ENCODE results near the gene NAP1L3. TPM values are rescaled to one million over a fixed set of nuclear protein-coding genes. Genes with fewer than 3 reads are reported as not detected.
A peak's percentile ranks its signal among the peaks of the same experiment; 100 is the strongest.

The NAP1L3 gene, protein sequence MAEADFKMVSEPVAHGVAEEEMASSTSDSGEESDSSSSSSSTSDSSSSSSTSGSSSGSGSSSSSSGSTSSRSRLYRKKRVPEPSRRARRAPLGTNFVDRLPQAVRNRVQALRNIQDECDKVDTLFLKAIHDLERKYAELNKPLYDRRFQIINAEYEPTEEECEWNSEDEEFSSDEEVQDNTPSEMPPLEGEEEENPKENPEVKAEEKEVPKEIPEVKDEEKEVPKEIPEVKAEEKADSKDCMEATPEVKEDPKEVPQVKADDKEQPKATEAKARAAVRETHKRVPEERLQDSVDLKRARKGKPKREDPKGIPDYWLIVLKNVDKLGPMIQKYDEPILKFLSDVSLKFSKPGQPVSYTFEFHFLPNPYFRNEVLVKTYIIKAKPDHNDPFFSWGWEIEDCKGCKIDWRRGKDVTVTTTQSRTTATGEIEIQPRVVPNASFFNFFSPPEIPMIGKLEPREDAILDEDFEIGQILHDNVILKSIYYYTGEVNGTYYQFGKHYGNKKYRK
- total RNA-seq (10 to 100 TPM in 2 of 5 experiments, 1 to 10 TPM in 2, under 1 TPM in 1; 0.89 to 14.8 (median 7.2) TPM), polyA plus RNA-seq (1 to 10 TPM; 4.4 to 7.6 TPM), total RNA-seq (12.7 reads per million, percentile 40 among the genes with 10 or more reads in this experiment)

DNA sequence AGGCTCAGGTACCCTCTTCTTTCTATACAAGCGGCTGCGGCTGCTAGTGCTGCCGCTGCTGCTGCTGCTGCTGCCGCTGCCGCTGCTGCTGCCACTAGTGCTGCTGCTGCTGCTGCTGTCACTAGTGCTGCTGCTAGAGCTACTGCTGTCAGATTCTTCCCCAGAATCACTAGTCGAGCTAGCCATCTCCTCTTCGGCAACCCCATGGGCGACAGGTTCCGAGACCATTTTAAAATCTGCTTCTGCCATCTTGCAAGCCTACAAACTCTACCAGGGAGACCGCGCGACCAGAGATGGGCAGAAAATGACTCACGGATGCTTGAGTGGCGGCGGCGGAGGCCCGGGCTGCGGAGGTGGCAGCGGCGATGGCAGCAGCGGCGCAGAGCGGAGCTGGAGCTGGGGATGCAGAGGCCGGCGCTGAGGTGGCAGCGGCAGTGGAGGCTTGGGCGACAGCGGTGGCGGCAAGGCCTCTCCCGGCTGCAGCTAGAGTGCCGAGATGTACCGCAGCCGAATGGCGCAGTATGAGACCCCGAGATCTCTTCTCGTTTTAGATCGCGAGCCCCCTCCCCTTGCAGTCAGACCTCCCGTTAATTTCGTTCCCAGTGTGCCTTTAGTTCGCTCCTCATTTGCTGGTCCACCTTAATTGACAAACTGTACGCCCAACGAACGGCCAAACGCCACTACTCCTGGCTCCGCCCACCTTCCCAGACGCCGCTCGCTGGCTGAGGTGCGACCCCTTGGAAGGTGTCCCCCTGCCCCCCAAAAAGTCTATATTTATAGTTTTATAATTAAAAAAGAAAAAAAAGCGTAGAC lies at the start of gene NAP1L3:
Gene NAP1L3 (minus strand): TSS at position 523 of the 813 bp plus-strand sequence. CDS start 274 bp downstream, at position 249.
- Histone ChIP-seq H3K27ac (ENCODE audit: low read depth, low read length) (peak within 1 kb of the TSS; percentile 71), H3K9me3 (ENCODE audit: control insufficient read depth in 2 of 3, low read length in 3 of 3) (no peaks in the 10 kb centered on the region), H3K27me3 (ENCODE audit: control insufficient read depth in 2 of 2, insufficient read depth in 2 of 2, low read length in 2 of 2) (no peaks in the 10 kb centered on the region), H3K4me1 (ENCODE audit: control insufficient read depth in 2 of 2, insufficient read depth in 2 of 2, low read length in 2 of 2) (peaks cover 0 to 7% of the 10 kb centered on the region in 2 donors), H3K36me3 (ENCODE audit: control insufficient read depth in 2 of 3, insufficient read depth in 3 of 3, low read length in 3 of 3) (no peaks in the 10 kb centered on the region), H3K4me3 (ENCODE audit: low read length) (peak within 1 kb of the TSS; percentile 73)
- DNase-seq = peak; percentile 22 to 71 (median 60)
- intact Hi-C loops (cut with micrococcal nuclease) = no loop called here
- Mint-ChIP-seq H3K4me3 (peak within 1 kb of the TSS; percentile 86 to 97 (median 94)), H3K4me1 (peaks cover 6 to 30% (median 13%) of the 10 kb centered on the region in 7 donors), H3K9me3 (peaks cover 0 to 4% (median 0%) of the 10 kb centered on the region in 11 donors), H3K27ac (peak within 1 kb of the TSS; percentile 85 to 97 (median 93)), H3K36me3 (no peaks in the 10 kb centered on the region), H3K27me3 (peaks cover 0 to 12% (median 0%) of the 10 kb centered on the region in 5 donors)
- ATAC-seq = peak; percentile 82
- POLR2A ChIA-PET = interaction anchor here (0.6 kb wide), 1 partner anchor 32 kb away, joined by 6 read pairs; no protein-coding TSS in a partner anchor
- CTCF ChIA-PET = no interaction called here

DNA sequence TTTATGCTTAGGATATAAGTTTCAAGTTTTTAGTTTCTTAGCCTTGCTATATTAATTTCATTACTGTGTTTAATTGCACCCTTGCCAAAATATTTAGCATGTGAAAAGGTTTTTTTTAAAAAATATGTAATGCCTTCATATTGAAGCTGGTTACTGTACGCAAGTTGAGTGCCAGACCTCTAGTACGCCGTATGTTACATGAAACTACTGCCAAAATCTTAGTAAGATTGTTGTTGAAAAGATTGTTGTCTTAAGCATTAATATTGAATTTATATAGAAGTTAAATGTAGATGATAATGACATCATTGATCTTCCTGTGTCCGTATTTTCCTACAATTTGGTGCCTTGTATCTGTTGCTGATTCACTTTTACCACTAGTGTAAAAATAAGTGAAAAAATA lies 37.7 kb upstream of the NAP1L3 start:
- Histone ChIP-seq H3K27me3 (ENCODE audit: control insufficient read depth in 2 of 2, insufficient read depth in 2 of 2, low read length in 2 of 2) (no peaks in the 10 kb centered on the region), H3K36me3 (ENCODE audit: control insufficient read depth in 2 of 3, insufficient read depth in 3 of 3, low read length in 3 of 3) (no peaks in the 10 kb centered on the region), H3K4me3 (ENCODE audit: low read length) (no peak overlapping the region), H3K4me1 (ENCODE audit: control insufficient read depth in 2 of 2, insufficient read depth in 2 of 2, low read length in 2 of 2) (no peaks in the 10 kb centered on the region), H3K9me3 (ENCODE audit: control insufficient read depth in 2 of 3, low read length in 3 of 3) (no peaks in the 10 kb centered on the region), H3K27ac (ENCODE audit: low read depth, low read length) (no peak overlapping the region)
- DNase-seq = no peak
- ChIA-PET POLR2A (no interaction called here), CTCF (no interaction called here)
- ATAC-seq = no peak
- Mint-ChIP-seq H3K36me3 (no peaks in the 10 kb centered on the region), H3K27ac (no peak overlapping the region), H3K4me3 (no peak overlapping the region), H3K4me1 (no peaks in the 10 kb centered on the region), H3K9me3 (no peaks in the 10 kb centered on the region), H3K27me3 (peaks cover 0 to 5% (median 0%) of the 10 kb centered on the region in 5 donors)
- intact Hi-C loops (cut with micrococcal nuclease) = no loop called here

DNA sequence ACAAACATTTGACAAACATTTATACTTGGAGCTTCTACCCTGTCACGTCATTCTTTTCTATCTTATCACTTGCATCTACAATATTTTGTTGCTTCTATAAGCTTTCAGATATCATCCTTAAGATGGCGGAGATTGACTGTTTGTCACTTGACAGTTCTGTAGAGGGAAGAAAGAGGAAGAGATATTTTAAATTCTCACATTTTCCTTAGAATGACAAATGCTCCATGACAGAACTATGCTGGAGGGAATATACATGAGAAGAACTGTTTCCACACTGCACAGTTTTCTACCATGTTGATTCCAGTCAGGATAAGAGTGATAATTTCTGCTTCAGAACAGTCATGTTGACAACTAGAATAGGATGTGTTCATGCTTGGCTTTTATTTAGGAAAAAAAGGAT lies 30.3 kb upstream of the NAP1L3 start:
- Mint-ChIP-seq H3K4me3 (no peak overlapping the region), H3K27ac (no peak overlapping the region), H3K27me3 (peaks cover 0 to 5% (median 0%) of the 10 kb centered on the region in 5 donors), H3K36me3 (no peaks in the 10 kb centered on the region), H3K9me3 (no peaks in the 10 kb centered on the region), H3K4me1 (no peaks in the 10 kb centered on the region)
- no peaks in the 10 kb centered on the region for H3K9me3 ChIP-seq (ENCODE audit: control insufficient read depth in 2 of 3, low read length in 3 of 3)
- H3K27ac ChIP-seq (ENCODE audit: low read depth, low read length) = no peak overlapping the region
- ATAC-seq (no peak), DNase-seq (no peak)
- ChIA-PET POLR2A (no interaction called here), CTCF (no interaction called here)
- no peaks in the 10 kb centered on the region for H3K4me1 ChIP-seq (ENCODE audit: control insufficient read depth in 2 of 2, insufficient read depth in 2 of 2, low read length in 2 of 2)
- H3K27me3 ChIP-seq (ENCODE audit: control insufficient read depth in 2 of 2, insufficient read depth in 2 of 2, low read length in 2 of 2) = no peaks in the 10 kb centered on the region
- H3K36me3 ChIP-seq (ENCODE audit: control insufficient read depth in 2 of 3, insufficient read depth in 3 of 3, low read length in 3 of 3) = no peaks in the 10 kb centered on the region
- H3K4me3 ChIP-seq (ENCODE audit: low read length) = no peak overlapping the region
- intact Hi-C loops (cut with micrococcal nuclease) = no loop called here

DNA sequence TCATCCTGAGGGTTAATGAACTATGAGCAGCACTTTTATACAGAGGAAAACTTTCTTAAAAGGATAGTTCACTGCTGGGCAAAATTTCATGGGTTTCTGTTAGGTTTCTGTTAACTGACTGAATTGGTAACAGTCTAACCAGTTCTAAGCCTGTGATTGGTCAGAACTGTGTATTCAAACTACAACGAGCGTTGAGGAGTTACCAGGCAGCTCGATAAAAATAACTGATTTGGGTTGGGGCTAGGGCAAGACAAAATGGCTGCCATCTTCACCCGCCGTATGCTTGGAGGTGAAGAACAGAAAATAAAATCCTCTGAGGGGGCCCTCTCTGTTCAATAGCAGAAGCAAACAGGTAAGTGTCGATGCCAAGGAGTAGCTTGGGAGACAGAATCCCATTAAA lies 22.6 kb upstream of the NAP1L3 start:
- no peak for DNase-seq
- Mint-ChIP-seq H3K4me1 (no peaks in the 10 kb centered on the region), H3K9me3 (no peaks in the 10 kb centered on the region), H3K4me3 (no peak overlapping the region), H3K27ac (no peak overlapping the region), H3K27me3 (peaks cover 0 to 4% (median 0%) of the 10 kb centered on the region in 5 donors), H3K36me3 (no peaks in the 10 kb centered on the region)
- H3K4me1 ChIP-seq (ENCODE audit: control insufficient read depth in 2 of 2, insufficient read depth in 2 of 2, low read length in 2 of 2) = no peaks in the 10 kb centered on the region
- no peak for ATAC-seq
- no peaks in the 10 kb centered on the region for H3K27me3 ChIP-seq (ENCODE audit: control insufficient read depth in 2 of 2, insufficient read depth in 2 of 2, low read length in 2 of 2)
- H3K36me3 ChIP-seq (ENCODE audit: control insufficient read depth in 2 of 3, insufficient read depth in 3 of 3, low read length in 3 of 3) = no peaks in the 10 kb centered on the region
- intact Hi-C loops (cut with micrococcal nuclease) = no loop called here
- H3K9me3 ChIP-seq (ENCODE audit: control insufficient read depth in 2 of 3, low read length in 3 of 3) = no peaks in the 10 kb centered on the region
- CTCF ChIA-PET = no interaction called here
- no peak overlapping the region for H3K27ac ChIP-seq (ENCODE audit: low read depth, low read length)
- H3K4me3 ChIP-seq (ENCODE audit: low read length) = no peak overlapping the region
- POLR2A ChIA-PET = no interaction called here

DNA sequence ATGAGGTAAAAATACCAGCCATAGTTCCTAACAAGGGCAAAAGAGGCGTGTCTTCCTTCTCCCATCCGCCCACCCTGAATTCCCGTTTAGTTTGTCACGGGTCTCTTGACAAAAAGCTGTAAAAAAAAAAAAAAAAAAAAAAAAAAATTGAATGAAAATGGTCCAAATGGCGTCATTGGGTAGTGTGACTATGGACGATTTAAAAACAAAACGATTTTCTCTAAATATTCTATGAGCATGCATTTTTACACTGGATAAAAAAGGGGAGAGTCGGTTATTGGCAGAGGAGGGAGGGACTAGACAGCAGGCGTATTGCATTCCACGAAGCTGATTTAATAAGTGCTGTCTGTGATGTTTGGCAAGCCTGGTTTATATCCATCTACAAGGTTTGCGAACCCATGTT lies 492 bp upstream of the NAP1L3 start, which contains the start of gene FAM133A:
Gene FAM133A (plus strand): TSS at position 338 of the 403 bp plus-strand sequence. CDS start 35,214 bp downstream, outside the sequence.
- Histone ChIP-seq H3K4me3 (ENCODE audit: low read length) (peak within 1 kb of the TSS; percentile 73), H3K27ac (ENCODE audit: low read depth, low read length) (peak within 1 kb of the TSS; percentile 71), H3K36me3 (ENCODE audit: control insufficient read depth in 2 of 3, insufficient read depth in 3 of 3, low read length in 3 of 3) (no peaks in the 10 kb centered on the region), H3K9me3 (ENCODE audit: control insufficient read depth in 2 of 3, low read length in 3 of 3) (no peaks in the 10 kb centered on the region), H3K4me1 (ENCODE audit: control insufficient read depth in 2 of 2, insufficient read depth in 2 of 2, low read length in 2 of 2) (peaks cover 0 to 7% of the 10 kb centered on the region in 2 donors), H3K27me3 (ENCODE audit: control insufficient read depth in 2 of 2, insufficient read depth in 2 of 2, low read length in 2 of 2) (no peaks in the 10 kb centered on the region)
- peaks cover 0 to 4% (median 0%) of the 10 kb centered on the region in 11 donors for H3K9me3 Mint-ChIP-seq
- H3K4me3 Mint-ChIP-seq = peak within 1 kb of the TSS; percentile 86 to 97 (median 94)
- ATAC-seq (peak; percentile 15), DNase-seq (peak in 1 of 9 donors; percentile 33)
- peaks cover 0 to 12% (median 0%) of the 10 kb centered on the region in 5 donors for H3K27me3 Mint-ChIP-seq
- intact Hi-C loops (cut with micrococcal nuclease) = no loop called here
- ChIA-PET POLR2A (no interaction called here), CTCF (no interaction called here)
- H3K36me3 Mint-ChIP-seq = no peaks in the 10 kb centered on the region
- H3K27ac Mint-ChIP-seq = peak within 1 kb of the TSS; percentile 85 to 97 (median 93)
- peaks cover 6 to 30% (median 13%) of the 10 kb centered on the region in 7 donors for H3K4me1 Mint-ChIP-seq

DNA sequence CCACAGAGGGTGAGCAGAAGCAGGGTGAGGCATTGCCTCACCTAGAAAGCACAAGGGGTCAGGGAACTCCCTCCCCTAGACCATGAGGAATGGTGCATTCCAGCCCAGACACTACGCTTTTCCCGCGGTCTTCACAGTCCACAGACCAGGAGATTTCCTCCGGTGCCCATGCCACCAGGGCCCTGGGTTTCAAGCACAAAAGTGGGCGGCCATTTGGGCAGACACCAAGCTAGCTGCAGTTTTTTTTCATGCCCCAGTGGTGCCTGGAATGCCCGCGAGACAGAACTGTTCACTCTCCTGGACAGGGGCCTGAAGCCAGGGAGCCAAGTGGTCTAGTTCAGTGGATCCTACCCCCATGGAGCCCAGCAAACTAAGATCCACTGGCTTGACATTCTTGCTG lies 12.8 kb downstream of the NAP1L3 start:
- no peak overlapping the region for H3K4me3 ChIP-seq (ENCODE audit: low read length)
- POLR2A ChIA-PET = no interaction called here
- no peak overlapping the region for H3K27ac ChIP-seq (ENCODE audit: low read depth, low read length)
- no peak for ATAC-seq
- no peak for DNase-seq
- H3K4me1 ChIP-seq (ENCODE audit: control insufficient read depth in 2 of 2, insufficient read depth in 2 of 2, low read length in 2 of 2) = no peaks in the 10 kb centered on the region
- Mint-ChIP-seq H3K27ac (no peak overlapping the region), H3K4me1 (no peaks in the 10 kb centered on the region), H3K27me3 (no peaks in the 10 kb centered on the region), H3K9me3 (no peaks in the 10 kb centered on the region), H3K4me3 (no peak overlapping the region), H3K36me3 (no peaks in the 10 kb centered on the region)
- H3K36me3 ChIP-seq (ENCODE audit: control insufficient read depth in 2 of 3, insufficient read depth in 3 of 3, low read length in 3 of 3) = no peaks in the 10 kb centered on the region
- CTCF ChIA-PET = no interaction called here
- H3K27me3 ChIP-seq (ENCODE audit: control insufficient read depth in 2 of 2, insufficient read depth in 2 of 2, low read length in 2 of 2) = no peaks in the 10 kb centered on the region
- no peaks in the 10 kb centered on the region for H3K9me3 ChIP-seq (ENCODE audit: control insufficient read depth in 2 of 3, low read length in 3 of 3)
- intact Hi-C loops (cut with micrococcal nuclease) = no loop called here
